HG02623 (cell line): ENCODE results near the gene BNIP3.

Source experiments
- ATAC-seq: cut with Tn5 transposase; IDR thresholded peaks from one replicate; pipeline ENCODE4 v1.9.1; 2021; ENCODE audit warnings: moderate library complexity; ENCODE audit not compliant: unreplicated experiment

Gene BNIP3

DNA sequence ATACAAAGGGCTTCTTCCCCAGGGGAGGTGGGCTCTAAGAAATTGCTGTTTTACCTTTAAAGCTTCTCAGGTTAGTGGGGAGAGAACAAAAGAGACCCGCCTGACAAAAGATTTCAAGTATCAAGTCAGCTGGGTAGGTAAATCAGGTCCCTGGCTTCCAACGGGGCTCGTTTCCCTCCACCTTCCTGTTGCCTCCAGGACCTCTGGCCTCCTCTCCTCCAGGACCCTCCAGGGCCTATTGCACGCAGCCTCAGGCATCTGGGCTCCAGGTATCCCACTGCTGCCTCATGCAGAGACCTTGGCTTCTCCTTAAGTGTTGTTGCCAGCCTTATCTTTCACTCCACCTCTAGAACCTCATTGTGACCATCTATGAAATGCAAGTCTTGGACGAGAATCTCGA is 2.9 kb downstream of the BNIP3 start:
- ATAC-seq, result no peak

DNA sequence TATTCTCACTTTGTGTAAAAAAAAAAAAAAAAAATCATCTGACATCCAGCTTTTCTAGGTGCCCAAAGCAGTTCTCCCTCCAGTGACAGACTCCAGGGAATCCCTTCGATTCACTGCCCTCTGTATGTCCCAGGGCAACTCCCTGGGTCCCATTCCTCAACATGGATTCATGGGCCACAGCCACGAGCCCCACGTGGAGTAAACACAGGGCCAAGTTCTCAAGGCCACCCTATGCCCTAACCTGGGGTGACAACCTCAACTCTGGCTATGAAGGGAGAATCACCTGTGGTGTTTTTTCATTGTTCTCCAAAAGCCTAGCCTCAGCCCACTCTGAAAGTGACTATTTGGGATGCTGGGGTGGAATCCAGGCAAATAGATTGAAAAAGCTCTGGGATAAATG is 3.4 kb downstream of the BNIP3 start:
- no peak for ATAC-seq

DNA sequence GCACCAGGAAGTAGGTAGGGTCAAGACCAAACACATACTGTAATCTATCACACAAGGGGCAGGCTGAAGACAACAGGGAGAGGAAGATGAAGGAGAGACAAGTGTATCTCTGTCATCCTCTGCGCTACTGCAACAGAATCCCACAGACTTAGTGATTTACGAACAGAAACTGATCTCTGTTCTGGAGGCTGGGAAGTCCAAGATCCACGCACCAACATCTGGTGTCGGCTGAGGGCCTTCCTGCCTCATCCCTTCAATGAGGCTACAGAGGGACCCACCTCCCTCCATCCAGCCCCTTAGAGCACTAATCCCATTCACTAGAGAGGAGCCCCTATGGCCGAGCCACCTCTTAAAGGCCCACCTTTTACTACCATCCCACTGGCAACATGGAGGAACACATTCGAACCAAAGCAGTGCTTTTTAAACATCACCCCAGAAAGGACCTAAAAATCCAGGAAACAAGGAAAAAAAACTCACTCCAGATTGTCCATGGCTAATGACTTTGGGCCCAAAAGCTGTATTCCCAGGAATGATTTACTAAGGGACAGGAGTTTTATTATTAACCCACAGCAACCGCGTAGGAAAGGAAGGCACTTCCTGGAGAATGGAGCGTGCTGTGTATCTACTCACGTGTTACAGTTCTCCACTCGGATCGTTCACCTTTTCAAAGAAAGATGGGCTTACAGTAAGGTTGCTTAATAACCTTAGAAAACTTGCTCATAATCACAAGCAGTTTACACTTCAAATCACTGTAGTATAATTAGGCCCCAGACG is 4.2 kb downstream of the BNIP3 start:
- ATAC-seq, result no peak

DNA sequence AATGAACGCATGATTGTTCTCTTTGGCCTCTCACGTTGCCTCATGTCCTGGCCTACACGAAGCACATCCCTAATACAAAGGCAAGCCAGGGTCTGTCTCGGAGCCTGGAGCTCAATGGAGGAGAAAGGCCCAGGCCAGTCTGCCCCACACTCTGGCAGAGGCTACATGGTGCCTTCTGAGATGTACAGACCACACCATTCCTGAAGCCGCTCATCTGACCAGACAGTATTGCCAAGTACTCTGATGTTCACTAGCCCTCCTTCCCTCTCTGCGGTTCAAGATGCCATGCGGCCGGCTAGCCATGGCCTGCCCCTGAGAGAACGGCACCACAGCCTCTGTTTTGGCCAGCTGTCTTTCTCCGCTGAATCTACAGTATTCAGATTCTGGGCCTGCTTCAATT is 5.9 kb downstream of the BNIP3 start:
- no peak for ATAC-seq

DNA sequence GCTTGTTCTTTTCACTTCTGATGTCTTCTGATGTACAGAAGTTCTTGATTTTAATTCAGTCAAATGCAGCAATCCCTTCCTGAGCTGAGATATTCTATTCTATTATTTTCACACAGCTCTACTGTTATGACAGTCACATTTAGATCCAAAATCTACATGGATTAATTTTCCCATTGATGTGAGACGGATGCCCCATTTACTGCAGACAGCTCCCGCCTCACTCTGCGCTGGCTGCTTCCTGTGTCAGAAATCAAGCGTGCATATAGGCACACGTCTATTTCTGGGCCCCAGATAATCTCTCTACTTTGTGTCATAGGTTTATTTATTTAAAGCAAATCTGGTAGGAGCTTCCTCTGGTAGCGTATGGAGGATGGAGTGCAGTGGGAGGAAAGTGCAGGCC is 6.7 kb downstream of the BNIP3 start:
- ATAC-seq, result no peak

DNA sequence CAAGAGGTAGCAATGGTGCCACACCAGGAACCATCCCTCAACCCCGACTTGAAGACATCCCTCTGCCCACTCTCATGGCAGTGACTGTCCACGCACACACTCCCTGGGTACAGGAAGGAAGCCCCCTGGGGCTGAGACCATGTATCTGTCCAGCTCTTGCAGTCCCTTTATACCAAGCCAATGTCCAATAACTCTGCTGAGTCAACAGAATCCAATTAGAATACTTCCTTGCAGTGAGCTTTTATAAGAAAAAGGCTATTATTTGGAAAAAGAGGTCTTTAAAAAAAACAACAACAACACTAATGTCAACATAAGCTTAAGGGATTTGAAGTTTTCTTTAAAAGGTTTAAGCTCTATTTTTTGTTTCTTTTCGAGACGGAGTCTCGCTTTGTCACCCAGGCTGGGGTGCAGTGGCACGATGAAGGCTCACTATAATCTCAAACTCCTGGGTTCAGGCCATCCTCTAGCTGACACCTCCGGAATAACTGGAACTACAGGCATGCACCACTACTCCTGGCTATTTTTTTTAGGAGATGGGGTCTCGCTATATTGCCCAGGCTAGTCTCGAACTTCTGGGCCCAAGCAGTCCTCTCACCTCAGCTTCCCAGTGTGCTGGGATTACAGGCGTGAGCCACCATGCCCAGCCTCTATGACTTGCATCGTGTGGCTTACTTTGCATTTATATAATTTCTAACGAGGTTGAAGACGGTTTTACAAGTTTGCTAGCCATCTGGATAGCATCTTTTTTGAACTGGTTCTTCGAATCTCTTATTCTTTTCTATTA is 7.5 kb downstream of the BNIP3 start:
- no peak for ATAC-seq

DNA sequence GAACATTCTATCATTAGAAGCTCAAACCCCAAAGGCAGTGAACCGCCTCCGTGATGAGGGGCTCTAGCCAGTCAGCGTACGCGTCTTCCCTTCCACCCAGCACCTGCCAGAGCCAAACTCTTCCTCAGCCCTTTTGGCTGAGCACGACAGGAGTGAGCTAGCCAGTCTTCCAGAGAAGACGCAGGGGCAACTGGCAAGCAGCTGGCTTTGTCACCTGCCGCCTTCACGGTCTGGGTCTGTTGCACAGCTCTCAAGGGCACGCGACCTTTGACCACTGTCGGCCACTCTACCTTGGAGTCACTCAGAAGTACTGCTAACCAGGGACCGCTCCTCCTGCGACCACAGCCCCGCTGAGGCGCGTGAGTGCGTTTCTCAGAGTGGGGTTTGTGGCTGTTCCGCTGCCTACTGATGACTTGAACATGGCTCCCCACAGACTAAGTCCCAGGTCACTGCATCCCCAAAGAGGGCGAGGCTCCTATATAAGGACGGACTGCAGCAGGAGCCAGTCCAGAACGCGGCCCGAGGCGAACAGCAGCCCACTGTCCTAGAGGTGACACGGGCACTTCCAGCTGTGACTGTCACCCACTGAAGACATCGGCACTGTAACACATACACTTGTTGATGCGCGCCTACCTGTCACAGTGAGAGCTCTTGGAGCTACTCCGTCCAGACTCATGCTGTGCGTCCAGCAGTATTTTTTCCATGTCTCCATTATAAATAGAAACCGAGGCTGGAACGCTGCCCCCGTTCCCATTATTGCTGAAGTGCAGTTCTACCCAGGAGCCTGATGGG is 8.4 kb downstream of the BNIP3 start:
- ATAC-seq, result no peak

DNA sequence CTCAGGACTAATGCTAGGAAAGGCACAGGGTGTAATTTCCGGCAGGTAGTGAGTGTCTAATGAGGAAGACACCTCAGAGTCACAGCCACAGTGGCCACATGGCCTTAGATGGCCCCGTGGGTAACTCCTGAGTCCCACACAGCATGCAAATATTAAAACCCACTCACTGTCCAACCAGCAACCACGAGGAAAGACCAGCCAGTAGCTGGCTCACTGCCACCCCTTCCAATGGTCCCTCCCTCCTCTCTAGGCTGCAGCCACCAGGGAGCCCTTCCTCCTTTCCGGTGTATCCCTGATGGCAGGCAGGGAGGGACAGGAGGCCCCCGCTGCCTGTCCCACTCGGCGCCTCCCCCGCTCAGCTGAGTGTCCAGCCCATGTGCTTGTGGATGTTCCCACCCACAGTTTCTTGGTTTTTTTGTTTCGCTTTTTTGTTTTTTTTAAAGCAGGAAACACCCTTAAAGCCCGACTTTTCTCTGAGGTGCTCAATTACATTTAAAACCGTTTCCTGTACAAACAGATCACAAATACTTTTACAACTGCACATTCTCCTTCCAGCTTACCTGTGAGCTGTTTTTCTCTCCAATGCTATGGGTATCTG is 9.2 kb downstream of the BNIP3 start:
- no peak for ATAC-seq

DNA sequence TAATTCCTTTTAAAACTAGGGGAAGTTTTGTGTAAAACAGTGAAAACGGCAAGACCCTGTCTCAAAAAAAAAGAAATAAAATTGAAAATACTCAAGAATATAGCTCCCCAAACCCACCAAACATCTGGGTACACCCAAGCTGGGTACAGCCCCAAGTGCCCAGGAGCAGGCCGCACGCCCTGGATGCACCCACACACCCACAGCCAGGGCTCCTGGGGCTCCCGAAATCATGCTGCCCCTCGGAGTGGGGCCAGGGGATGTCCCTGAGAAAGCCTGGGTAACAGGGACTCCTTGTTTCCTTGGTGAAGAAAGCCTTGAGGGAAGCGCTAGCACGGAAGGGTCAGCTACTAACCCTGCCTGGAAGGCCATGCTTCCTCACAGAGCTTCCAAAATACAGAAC is 10.1 kb downstream of the BNIP3 start:
- no peak for ATAC-seq

DNA sequence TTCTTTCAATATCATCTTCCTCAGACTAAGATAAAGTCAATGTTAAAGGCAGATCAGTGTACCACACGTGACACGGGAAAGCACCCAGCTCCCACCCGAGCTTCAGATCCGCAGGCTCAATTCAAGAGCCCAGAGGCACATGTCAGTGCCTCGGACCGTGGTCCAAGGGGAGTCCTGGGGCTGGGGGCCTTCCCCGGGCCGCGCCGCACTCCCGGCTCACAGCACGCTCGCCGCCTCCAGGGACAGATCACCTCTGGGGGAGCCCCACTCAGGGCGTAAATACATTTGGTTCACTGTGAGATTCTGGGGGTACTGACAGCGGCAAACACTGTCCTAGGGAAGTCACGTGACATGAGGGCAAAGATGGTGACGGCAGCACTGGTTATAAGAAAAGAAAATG is 10.8 kb downstream of the BNIP3 start:
- ATAC-seq, result no peak

DNA sequence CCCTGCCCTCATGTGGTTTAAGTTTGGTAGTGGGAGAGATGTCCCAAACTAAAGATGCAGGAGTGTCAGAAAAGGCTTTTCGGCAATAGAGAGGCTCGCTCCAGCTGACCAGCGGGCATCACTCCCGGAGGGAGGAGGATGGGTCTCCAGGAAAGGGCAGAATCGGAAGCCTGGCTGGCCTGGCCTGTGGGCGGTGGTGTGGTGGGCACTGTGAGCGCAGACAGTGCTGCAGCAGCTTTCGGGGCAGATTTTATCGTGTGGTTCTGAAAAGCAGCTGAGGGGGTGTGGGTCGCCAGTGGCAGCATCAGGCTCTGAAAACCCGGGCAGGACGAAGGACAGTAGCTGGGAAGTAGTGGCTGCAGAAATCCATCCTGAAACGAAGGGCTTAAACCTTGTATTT is 12.8 kb downstream of the BNIP3 start:
- no peak for ATAC-seq

DNA sequence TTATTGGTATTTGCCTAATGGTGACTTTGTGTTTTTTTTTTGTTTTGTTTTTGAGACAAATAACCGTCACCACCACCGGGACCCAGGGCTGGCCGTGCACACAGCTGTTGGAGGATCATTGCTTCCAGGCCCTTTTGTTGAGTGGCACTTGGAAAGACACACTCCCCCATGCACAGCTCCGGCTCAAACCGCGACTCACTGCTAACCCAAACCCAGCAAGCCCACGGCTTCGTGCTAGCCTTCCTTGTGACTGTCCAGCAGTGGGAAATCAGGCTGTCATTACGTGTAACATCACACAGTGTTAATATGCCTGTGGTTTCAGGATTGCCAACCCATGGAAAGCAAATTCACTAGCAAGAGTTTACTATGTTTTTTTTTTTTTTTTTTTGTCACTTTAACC is 17.4 kb downstream of the BNIP3 start:
- no peak for ATAC-seq

DNA sequence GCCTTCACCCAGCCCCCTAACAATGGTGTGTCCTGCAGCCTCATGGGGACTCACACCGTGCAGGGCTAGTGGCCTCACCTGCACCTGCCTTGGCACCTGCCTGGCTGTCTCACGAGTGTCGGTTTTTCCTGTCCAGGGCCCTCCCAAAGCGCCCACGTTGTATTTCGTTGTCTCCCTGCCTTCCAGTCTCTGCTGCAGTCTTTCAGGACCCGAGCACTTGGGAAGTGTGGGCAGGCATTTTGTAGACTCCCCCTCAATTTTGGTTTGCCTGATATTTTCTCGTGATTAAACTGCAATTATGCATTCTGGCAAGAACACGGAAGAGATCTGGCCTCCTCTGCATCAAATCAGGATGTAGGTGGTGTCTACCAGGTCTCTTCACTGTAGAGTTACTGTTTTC is 17.9 kb downstream of the BNIP3 start:
- ATAC-seq, result no peak

DNA sequence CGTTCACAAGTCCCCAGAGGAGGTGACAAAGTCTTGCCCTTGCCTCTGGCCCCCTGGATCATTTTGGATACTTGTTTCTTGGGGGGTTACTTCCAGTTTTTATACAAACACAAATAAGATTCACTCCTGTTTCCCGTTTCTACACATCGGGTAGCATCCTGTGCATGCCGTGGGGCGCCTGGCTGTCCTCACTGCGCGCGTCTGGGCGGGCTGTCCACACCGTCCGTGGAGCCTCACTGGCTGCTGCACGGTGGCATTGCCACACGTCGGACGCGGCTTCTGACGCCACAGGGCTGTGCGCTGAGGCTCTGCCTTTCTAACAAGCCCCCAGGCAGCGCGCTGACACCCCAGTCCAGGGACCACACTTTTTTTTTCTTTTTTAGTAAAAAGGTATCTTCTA is 18.4 kb downstream of the BNIP3 start:
- ATAC-seq, result no peak

DNA sequence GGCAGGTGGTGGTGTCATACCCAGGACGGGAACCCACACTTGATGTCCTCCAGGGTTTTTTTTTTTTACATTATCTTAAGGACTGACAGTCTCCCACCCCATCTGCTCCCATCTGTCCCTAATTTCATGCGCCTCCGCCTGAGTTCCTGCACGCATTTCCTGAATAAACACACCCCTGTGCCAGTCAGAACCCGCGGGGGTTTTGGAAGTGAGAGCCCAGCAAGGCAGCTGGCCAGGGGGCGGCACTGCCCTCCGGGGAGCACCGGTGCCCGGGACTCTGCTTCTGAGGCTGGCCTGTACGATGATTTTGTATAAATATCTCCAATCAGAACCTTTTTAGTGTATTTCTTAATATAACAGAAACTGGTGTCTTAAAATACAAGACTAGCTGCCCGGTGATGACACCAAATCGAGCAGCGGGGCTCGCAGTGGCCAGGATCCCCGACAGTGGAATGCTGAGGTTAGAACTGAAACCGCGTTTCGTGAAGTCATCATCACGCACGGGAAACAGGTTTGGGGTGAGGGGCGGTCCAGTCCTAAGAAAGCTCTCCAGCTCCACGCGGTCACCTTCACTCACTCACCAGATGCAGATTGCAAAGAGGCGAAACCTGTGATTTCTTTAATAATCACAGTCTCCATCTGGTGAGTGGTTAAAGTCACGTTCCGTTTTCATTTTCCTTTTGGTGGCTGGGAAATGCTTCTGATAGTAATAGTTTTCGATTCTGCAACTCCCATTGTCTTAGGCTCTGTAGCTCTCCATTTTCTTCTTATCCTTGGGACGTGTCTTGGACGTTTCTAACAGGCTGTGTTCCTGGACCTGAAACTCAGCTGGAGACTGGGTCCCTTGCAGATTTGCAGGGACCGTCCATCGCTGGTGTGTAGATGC is 19.7 kb downstream of the BNIP3 start:
- no peak for ATAC-seq

DNA sequence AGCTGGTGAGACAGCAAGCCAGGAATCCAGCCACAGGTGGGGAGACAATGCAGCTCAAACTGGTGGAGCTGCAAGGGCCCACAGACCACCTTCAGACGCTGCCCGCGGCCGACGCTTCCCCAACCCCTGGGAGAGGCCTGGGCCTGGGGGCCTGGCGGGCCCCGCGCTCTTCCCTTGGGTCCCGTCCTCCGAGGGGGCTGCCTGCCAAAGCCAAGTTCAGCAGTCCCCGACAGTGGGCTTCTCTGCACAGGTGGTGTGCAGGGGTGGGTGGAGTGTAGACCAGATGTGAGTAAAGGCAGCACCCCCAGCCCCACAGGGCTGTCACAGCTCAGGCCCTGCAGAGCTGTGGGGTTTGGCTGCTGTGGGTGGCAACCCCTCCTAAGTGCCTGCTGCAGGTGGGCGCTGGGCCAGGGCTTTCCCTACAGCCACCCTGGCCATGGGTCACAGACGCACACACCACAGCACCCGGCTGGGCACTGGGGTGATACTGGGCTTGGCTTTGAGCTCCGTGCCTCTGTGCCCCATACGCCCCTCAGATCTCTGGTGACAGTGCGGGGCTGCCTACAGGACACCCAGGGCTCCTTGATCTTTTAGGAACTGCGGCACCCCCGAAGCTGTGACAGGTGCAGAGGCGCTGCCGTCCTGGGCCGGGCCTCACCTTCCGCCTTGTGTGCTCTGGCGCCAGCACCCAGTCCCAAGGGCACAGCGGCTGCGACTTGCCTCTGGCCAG is 20.5 kb downstream of the BNIP3 start:
- ATAC-seq, result no peak

DNA sequence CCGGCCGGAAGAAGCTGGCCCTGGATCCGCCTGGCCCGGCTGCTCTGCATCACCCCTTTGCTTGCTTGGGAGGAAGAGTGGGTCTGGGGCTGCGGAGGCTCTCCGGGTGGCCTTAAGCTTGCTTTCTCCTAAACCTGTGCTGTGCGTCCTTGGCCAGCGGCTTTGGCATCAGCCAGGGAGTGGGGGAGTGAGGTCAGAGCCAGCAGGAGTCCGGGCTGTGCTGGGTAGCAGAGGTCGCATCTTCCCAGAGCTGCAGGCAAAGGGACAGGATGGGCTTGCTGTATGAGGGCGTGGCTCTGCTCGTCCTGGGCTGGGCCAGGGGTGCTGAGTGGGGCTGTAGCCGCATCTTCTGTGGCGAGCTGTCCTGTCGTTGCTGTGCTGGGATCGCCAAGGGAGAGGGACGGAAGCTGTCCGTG is 21.1 kb downstream of the BNIP3 start:
- ATAC-seq, result no peak

DNA sequence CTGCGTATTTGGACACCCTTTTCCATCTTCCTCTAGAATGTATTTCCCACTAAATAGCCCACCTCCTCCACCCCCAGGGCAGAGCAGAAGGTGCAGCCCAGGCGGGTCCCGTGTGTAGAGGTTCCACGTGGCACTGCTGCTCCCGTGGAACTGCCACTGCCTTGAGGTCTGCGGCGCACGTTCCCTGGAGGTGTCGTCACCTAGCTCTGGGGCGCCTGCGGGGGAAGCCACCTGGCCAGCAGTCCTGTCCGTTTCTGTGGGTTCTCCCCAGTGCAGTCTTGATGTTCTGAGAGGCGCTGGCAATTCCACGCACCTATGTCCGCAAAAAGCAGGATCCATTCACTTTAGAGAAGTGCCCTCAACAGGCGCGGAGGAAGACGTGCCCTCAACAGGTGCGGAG is 21.9 kb downstream of the BNIP3 start:
- no peak for ATAC-seq

DNA sequence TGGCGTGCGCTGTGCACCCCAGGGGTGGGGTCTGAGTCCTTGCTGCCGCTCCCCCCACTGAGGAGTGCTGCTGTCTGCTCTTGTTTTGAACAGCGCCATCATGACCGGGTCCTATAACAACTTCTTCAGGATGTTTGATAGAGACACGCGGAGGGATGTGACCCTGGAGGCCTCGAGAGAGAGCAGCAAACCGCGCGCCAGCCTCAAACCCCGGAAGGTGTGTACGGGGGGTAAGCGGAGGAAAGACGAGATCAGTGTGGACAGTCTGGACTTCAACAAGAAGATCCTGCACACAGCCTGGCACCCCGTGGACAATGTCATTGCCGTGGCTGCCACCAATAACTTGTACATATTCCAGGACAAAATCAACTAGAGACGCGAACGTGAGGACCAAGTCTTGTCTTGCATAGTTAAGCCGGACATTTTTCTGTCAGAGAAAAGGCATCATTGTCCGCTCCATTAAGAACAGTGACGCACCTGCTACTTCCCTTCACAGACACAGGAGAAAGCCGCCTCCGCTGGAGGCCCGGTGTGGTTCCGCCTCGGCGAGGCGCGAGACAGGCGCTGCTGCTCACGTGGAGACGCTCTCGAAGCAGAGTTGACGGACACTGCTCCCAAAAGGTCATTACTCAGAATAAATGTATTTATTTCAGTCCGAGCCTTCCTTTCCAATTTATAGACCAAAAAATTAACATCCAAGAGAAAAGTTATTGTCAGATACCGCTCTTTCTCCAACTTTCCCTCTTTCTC is 26.0 kb downstream of the BNIP3 start:
- no peak for ATAC-seq
